Esophagus muscularis mucosa (tissue), 4 donors: ENCODE results near the gene CCDC34. TPM values are rescaled to one million over a fixed set of nuclear protein-coding genes. Genes with fewer than 3 reads are reported as not detected.

Experiments used
- DNase-seq: peaks from one replicate; pipeline ENCODE4 v3.0.0-alpha.2; 2017; ENCODE audit errors: extremely low spot score
- H3K27ac ChIP-seq, 4 donors: fragments of 200-600 bp; sonication (generic); replicated peaks in 1 of 4; 1 replicate in 3 of 4; 2 replicates in 1 of 4; pipeline ENCODE4 v1.5.1; 2016 to 2019; ENCODE audit warnings: mild to moderate bottlenecking in 1 of 4
- H3K27me3 ChIP-seq, 4 donors: fragments of 200-600 bp; sonication (generic); one replicate each; pipeline versions ENCODE4 v1.5.1 to v1.6.0; 2016 to 2019
- H3K36me3 ChIP-seq, 4 donors: fragments of 200-600 bp; sonication (generic); one replicate each; pipeline ENCODE4 v1.5.1; 2016 to 2019
- H3K4me1 ChIP-seq, 4 donors: fragments of 200-600 bp; sonication (generic); one replicate each; pipeline ENCODE4 v1.5.1; 2016 to 2019
- H3K4me3 ChIP-seq, 4 donors: fragments of 200-600 bp; sonication (generic); 1 replicate in 2 of 4; 2 replicates in 2 of 4; pipeline ENCODE4 v1.5.1; 2016 to 2019; ENCODE audit warnings: mild to moderate bottlenecking in 4 of 4, moderate library complexity in 1 of 4
- H3K9me3 ChIP-seq, 4 donors: fragments of 200-600 bp; sonication (generic); 1 replicate in 3 of 4; 2 replicates in 1 of 4; pipeline ENCODE4 v1.5.1; 2016 to 2019
- EP300 ChIP-seq: sonication (generic); formaldehyde crosslinking; IDR thresholded peaks from one replicate; pipeline ENCODE4 v1.6.1; 2017; ENCODE audit warnings: antibody characterized with exemption
- POLR2A ChIP-seq: fragments of 450-650 bp; IDR thresholded peaks from one replicate; pipeline ENCODE4 v1.6.1; 2017; ENCODE audit warnings: antibody characterized with exemption, moderate library complexity, mild to moderate bottlenecking, low read depth
- POLR2AphosphoS5 ChIP-seq, 2 donors: sonication (generic); formaldehyde crosslinking; IDR thresholded peaks; one replicate each; pipeline ENCODE4 v1.6.1; 2017; ENCODE audit warnings: antibody characterized with exemption in 2 of 2
- WGBS: methylation state at CpG from one replicate; pipeline ENCODE4 v1.1.5; 2018; 5-methylcytosine and 5-hydroxymethylcytosine counted together
- intact Hi-C: fragments of 100-400 bp; cut with DNase I; formaldehyde crosslinking; loops from one replicate; pipeline ENCODE4 v1.15.1; 2023
- total RNA-seq, 4 donors: library from RNA; depleted of rRNA; stranded (reverse); fragments of >200 nt; gene quantifications; one replicate each; pipeline versions ENCODE4 v1.1.0 to v1.2.1, GENCODE V29; 2016
- TF ChIP-seq, protein P1 (sequence below), 3 experiments: fragments of 200-600 bp in 2 of 3; fragments of 450-650 bp in 1 of 3; sonication (generic) in 2 of 3; IDR thresholded peaks; one replicate each; pipeline ENCODE4 v1.5.1; 2017 to 2019; ENCODE audit warnings: antibody characterized with exemption in 3 of 3, mild to moderate bottlenecking in 2 of 3, moderate library complexity in 1 of 3

CCDC34 gene
- total RNA-seq, 4 donors from 2014 or later: 0.83 to 1.5 (median 1.2) TPM

DNA sequence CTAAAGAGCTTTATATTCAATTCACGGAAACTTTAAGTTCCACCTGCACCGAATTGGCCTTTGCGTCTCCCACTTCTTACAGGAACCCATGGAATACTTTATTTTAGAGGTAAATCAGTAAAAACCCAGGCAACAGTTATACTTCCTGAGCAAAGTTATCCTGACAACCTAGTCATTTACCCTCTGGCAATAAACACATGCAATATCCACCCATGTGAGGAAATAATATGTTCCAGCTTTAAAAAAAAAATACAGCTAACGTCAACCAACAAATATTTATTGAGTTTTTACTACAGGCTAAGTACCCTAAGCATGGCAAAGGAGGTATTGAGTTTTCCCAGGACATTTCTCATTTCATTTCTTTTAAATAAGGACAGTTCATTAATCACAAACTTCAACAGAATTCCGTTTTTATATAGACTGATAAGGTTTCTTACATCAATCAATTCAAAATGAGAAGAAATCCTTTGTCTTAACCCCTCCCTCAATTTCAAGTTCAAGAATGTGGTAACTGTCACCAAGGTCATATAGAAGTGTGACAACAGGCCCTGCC lies 38.3 kb upstream of the CCDC34 start:
- Histone ChIP-seq H3K36me3 (no peaks in the 10 kb centered on the region), H3K9me3 (no peaks in the 10 kb centered on the region), H3K27me3 (no peaks in the 10 kb centered on the region), H3K4me1 (peaks cover 0 to 7% (median under 1%) of the 10 kb centered on the region in 4 donors), H3K27ac (no peak overlapping the region), H3K4me3 (no peak overlapping the region)
- WGBS: 92% methylated on average over 5 of the region's 5 CpGs
- intact Hi-C loops: no loop called here
- TF ChIP-seq, protein P1, sequence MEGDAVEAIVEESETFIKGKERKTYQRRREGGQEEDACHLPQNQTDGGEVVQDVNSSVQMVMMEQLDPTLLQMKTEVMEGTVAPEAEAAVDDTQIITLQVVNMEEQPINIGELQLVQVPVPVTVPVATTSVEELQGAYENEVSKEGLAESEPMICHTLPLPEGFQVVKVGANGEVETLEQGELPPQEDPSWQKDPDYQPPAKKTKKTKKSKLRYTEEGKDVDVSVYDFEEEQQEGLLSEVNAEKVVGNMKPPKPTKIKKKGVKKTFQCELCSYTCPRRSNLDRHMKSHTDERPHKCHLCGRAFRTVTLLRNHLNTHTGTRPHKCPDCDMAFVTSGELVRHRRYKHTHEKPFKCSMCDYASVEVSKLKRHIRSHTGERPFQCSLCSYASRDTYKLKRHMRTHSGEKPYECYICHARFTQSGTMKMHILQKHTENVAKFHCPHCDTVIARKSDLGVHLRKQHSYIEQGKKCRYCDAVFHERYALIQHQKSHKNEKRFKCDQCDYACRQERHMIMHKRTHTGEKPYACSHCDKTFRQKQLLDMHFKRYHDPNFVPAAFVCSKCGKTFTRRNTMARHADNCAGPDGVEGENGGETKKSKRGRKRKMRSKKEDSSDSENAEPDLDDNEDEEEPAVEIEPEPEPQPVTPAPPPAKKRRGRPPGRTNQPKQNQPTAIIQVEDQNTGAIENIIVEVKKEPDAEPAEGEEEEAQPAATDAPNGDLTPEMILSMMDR (IDR thresholded peaks at IDR 0.05): no peak
- no peak for TF ChIP-seq EP300
- no peak for TF ChIP-seq POLR2AphosphoS5 (IDR thresholded peaks at IDR 0.05)
- no peak for TF ChIP-seq POLR2A
- DNase-seq: no peak

DNA sequence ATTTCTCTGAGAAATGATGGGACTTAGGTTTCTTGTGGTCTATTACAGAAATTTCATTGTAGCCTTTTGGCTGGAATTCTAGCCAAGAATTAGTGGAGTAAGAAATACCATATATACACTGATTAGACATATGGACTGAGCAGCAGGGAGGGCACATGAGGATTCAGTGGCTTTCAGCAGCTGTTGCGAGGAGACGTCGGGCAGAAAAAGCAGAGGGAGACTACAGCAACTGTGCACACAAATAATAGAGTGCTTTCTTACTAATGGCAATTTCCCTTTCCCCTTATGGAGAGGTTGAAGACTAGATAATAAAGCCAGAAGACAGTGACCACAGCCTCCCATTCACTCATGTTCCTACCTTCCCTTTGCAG lies 35.4 kb upstream of the CCDC34 start:
- Histone ChIP-seq H3K27me3 (no peaks in the 10 kb centered on the region), H3K9me3 (no peaks in the 10 kb centered on the region), H3K4me1 (peaks cover 10 to 29% (median 19%) of the 10 kb centered on the region in 4 donors), H3K27ac (no peak overlapping the region), H3K36me3 (no peaks in the 10 kb centered on the region), H3K4me3 (no peak overlapping the region)
- intact Hi-C loops: no loop called here
- WGBS: 97% methylated on average over 3 of the region's 3 CpGs
- TF ChIP-seq POLR2A (no peak), EP300 (no peak), POLR2AphosphoS5 (IDR thresholded peaks at IDR 0.05) (no peak)
- TF ChIP-seq, protein P1 (IDR thresholded peaks at IDR 0.05): no peak
- DNase-seq: no peak

DNA sequence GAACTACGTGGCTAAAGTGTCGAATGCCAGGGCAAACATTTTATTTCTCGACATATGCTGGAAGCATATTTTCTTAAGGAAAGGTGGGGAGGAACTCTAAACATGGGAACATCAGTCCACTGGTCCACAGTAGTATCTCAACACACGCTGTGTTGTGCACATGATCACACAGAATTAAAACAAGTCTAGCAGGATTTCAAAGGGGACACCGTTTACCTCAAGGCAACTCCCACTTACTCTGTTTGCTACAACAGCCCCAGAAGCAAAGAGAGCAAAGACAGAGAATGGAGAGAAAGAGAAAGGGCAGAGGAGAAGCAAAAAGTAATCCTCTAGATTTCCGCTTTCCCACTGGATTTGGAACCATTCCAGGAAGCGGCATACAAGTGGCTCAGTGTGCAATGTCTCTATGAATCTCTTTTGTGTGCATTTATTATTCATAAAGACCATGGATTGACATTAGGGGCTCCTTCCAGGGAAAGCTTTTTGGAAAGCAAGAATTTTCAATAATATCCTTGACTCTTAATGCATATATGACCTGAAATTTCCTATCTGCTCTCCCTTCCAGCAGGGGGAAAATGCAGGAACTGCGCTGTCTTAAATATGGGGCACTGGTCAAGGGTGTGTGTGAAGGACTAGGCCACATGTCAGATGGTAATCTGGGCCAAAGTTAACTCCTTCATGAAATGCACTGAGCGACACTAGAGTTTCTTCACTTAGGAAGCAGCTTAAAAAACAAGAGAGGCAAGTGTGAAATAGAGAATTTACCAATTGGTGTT lies 34.8 kb upstream of the CCDC34 start:
- no peaks in the 10 kb centered on the region for H3K27me3 ChIP-seq
- 89% methylated on average over 9 of the region's 9 CpGs for WGBS
- H3K4me3 ChIP-seq: no peak overlapping the region
- DNase-seq: no peak
- peaks cover 14 to 29% (median 20%) of the 10 kb centered on the region in 4 donors for H3K4me1 ChIP-seq
- H3K9me3 ChIP-seq: no peaks in the 10 kb centered on the region
- H3K36me3 ChIP-seq: no peaks in the 10 kb centered on the region
- intact Hi-C loops: no loop called here
- TF ChIP-seq, protein P1 (IDR thresholded peaks at IDR 0.05): no peak
- TF ChIP-seq POLR2A: no peak
- no peak for TF ChIP-seq EP300
- no peak for TF ChIP-seq POLR2AphosphoS5 (IDR thresholded peaks at IDR 0.05)
- H3K27ac ChIP-seq: no peak overlapping the region

DNA sequence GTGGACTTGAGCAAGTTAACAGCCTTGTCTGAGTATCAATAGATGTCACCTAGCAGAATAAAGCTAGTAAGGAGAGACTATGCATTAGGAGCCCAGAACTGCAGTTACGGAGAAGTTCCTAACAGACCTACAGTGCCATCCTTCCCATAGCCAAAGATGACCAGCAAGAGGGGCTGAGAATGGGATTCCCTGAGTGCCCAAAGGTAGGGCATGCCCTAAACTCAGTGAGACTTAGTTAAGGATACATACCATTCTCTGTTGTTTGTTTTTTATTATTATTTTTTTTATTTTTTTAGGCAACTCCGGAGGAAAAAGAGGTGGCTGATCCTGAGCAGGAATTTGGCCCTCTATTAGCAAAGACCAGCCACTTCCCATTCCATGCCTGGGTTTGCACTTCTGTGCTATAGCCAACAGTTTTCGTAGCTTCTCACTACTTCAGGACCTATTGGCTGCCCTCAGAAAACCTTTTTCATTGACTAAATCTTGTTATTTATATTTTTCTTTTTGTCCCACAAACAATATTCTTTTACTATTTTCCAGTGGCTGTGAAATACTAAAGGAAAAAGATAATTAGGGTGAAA lies 33.3 kb upstream of the CCDC34 start:
- DNase-seq: no peak
- peaks cover 16 to 34% (median 25%) of the 10 kb centered on the region in 4 donors for H3K4me1 ChIP-seq
- TF ChIP-seq, protein P1 (IDR thresholded peaks at IDR 0.05): no peak
- TF ChIP-seq EP300 (no peak), POLR2AphosphoS5 (IDR thresholded peaks at IDR 0.05) (no peak), POLR2A (no peak)
- no peaks in the 10 kb centered on the region for H3K27me3 ChIP-seq
- H3K36me3 ChIP-seq: no peaks in the 10 kb centered on the region
- peak overlapping the region in 1 of 4 donors; percentile 34 for H3K27ac ChIP-seq
- H3K9me3 ChIP-seq: no peaks in the 10 kb centered on the region
- WGBS: 88% methylated on average over 3 of the region's 3 CpGs
- H3K4me3 ChIP-seq: no peak overlapping the region
- intact Hi-C loops: no loop called here
